GM23248 (cell line): ENCODE results near the gene ASPHD1.

Source experiments
- EZH2 ChIP-seq: fragments of 200-600 bp; sonication (generic); IDR thresholded peaks from 2 replicates; pipeline ENCODE4 v1.6.1; 2018; ENCODE audit warnings: antibody characterized with exemption, mild to moderate bottlenecking; ENCODE audit not compliant: insufficient read depth, poor library complexity, severe bottlenecking
- EZH2phosphoT487 ChIP-seq: fragments of 200-600 bp; sonication (generic); IDR thresholded peaks from 2 replicates; pipeline ENCODE4 v1.6.1; 2018; ENCODE audit warnings: antibody characterized with exemption, moderate library complexity, mild to moderate bottlenecking, low read depth; ENCODE audit not compliant: insufficient read depth

GRCh38 chr16:29915590-29916247 is 15.4 kb downstream of the ASPHD1 start:
- TF ChIP-seq EZH2 (no peak), EZH2phosphoT487 (no peak)
